Keratinocyte (primary cell): ENCODE measurements around the gene TMC1. TPM values are rescaled to one million over a fixed set of nuclear protein-coding genes. Genes with fewer than 3 reads are reported as not detected.

Source experiments
- DNase-seq: peaks from one replicate; pipeline ENCODE4 v3.0.0-alpha.2; 2011; ENCODE audit warnings: low read depth, missing footprints, low spot score
- FAIRE-seq: peaks from 2 replicates; lab custom pipeline; 2011; peaks lifted over from hg19 to GRCh38; lab: Jason Lieb, UNC
- H2AFZ ChIP-seq: 2 replicates; pipeline ENCODE4 v1.6.0; 2012; ENCODE audit warnings: low read length, control low read depth, inconsistent platforms; ENCODE audit not compliant: control insufficient read depth
- H3K27ac ChIP-seq: 2 replicates; pipeline ENCODE4 v1.5.1; 2011; ENCODE audit warnings: low read length; ENCODE audit not compliant: control insufficient read depth, insufficient read depth
- H3K27me3 ChIP-seq: 3 replicates; pipeline ENCODE4 v1.6.0; 2011; ENCODE audit warnings: low read length; ENCODE audit not compliant: control insufficient read depth, insufficient read depth; ENCODE audit errors: extremely low read depth
- H3K36me3 ChIP-seq, 2 experiments: 2 replicates in 1 of 2; 3 replicates in 1 of 2; pipeline ENCODE4 v1.5.1; 2011; ENCODE audit warnings: low read length in 2 of 2, mild to moderate bottlenecking in 1 of 2; ENCODE audit not compliant: control insufficient read depth in 2 of 2, insufficient read depth in 2 of 2; ENCODE audit errors: extremely low read depth in 1 of 2
- H3K4me1 ChIP-seq: 3 replicates; pipeline ENCODE4 v1.5.1; 2011; ENCODE audit warnings: low read length; ENCODE audit not compliant: control insufficient read depth, insufficient read depth; ENCODE audit errors: extremely low read depth
- H3K4me2 ChIP-seq: 3 replicates; pipeline ENCODE4 v1.6.0; 2011; ENCODE audit warnings: low read depth, low read length; ENCODE audit not compliant: control insufficient read depth, insufficient read depth; ENCODE audit errors: extremely low read depth
- H3K4me3 ChIP-seq, 3 experiments: fragments of 200-600 bp in 1 of 3; sonication (generic) in 1 of 3; 2 replicates in 2 of 3; 3 replicates in 1 of 3; pipeline ENCODE4 v1.5.1; 2011 to 2016; ENCODE audit warnings: low read length in 3 of 3, mild to moderate bottlenecking in 3 of 3, control low read depth in 2 of 3, inconsistent platforms in 1 of 3, low read depth in 1 of 3, mixed read lengths in 1 of 3, mixed run types in 1 of 3, moderate library complexity in 1 of 3; ENCODE audit not compliant: control insufficient read depth in 2 of 3, insufficient read depth in 2 of 3; ENCODE audit errors: extremely low read depth in 1 of 3
- H3K79me2 ChIP-seq: 2 replicates; pipeline ENCODE4 v1.6.0; 2012; ENCODE audit warnings: low read length; ENCODE audit not compliant: control insufficient read depth, insufficient read depth
- H3K9ac ChIP-seq: 3 replicates; pipeline ENCODE4 v1.6.0; 2011; ENCODE audit warnings: low read length; ENCODE audit not compliant: control insufficient read depth, insufficient read depth; ENCODE audit errors: extremely low read depth
- H3K9me1 ChIP-seq: 3 replicates; pipeline ENCODE4 v1.6.0; 2011; ENCODE audit warnings: low read length; ENCODE audit not compliant: control insufficient read depth, insufficient read depth; ENCODE audit errors: extremely low read depth
- H3K9me3 ChIP-seq: 2 replicates; pipeline ENCODE4 v1.5.1; 2012; ENCODE audit warnings: low read depth, low read length; ENCODE audit not compliant: control insufficient read depth
- H4K20me1 ChIP-seq: 3 replicates; pipeline ENCODE4 v1.6.0; 2011; ENCODE audit warnings: low read length; ENCODE audit not compliant: control insufficient read depth, insufficient read depth; ENCODE audit errors: extremely low read depth
- EZH2 ChIP-seq: IDR thresholded peaks from one replicate; pipeline ENCODE4 v1.6.1; 2012; ENCODE audit warnings: inconsistent platforms, mild to moderate bottlenecking, low read length, moderate library complexity
- dilution Hi-C: fragments of 300-500 bp; cut with MboI; formaldehyde crosslinking; loops from one replicate; pipeline ENCODE4 v1.7.0; 2020; ENCODE audit warnings: low sequenced_read_pairs; ENCODE audit not compliant: extremely low pct_ligation_motif_present
- polyA plus RNA-seq, 5 experiments: library from polyadenylated mRNA; depleted of rRNA in 3 of 5; stranded (reverse) in 3 of 5; stranded (forward) in 1 of 5; unstranded in 1 of 5; fragments of >200 nt; gene quantifications; 1 replicate in 1 of 5; 2 replicates in 3 of 5; 3 replicates in 1 of 5; pipeline versions ENCODE4 v1.2.1 to v1.2.3, GENCODE V29; 2011 to 2012; ENCODE audit warnings: missing spikeins in 2 of 5, low read depth in 1 of 5, low replicate concordance in 1 of 5
- TF ChIP-seq, protein P1 (sequence below), 3 experiments: IDR thresholded peaks in 1 of 3; conservative IDR thresholded peaks in 1 of 3; optimal IDR thresholded peaks in 1 of 3; 2 replicates in 2 of 3; 3 replicates in 1 of 3; pipeline versions ENCODE3 to v1.5.1; 2011; ENCODE audit warnings: low read length in 3 of 3, mild to moderate bottlenecking in 3 of 3, moderate library complexity in 2 of 3, control low read depth in 1 of 3, inconsistent platforms in 1 of 3; ENCODE audit not compliant: insufficient read depth in 2 of 3; ENCODE audit errors: extremely low read depth in 1 of 3

The TMC1 gene
- polyA plus RNA-seq, 1 donor (not counting 4 experiments of a cell fraction or from before 2014, with no cell fraction given) = 0.05 TPM

DNA sequence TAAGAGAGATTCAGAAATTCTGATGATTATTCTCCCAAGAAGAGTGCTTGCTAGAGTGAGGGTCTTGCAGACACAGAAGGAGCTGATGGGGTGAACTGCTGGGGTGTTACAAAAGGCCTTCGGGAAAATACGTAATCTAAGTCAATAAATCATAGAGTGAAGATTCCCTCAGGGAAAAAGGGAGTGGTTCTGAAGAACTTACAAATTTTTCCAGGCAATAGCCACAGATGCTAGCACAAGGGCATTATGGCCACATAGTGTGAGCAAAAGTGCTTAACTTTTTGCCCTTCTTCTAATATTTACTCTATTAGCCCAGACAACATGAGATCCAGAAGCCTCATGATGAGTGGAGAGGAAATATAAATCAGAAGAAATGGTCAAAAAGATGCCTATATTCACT lies 137.3 kb downstream of the TMC1 start:
- Histone ChIP-seq H3K36me3 (no peaks in the 10 kb centered on the region), H3K4me2 (no peak overlapping the region), H3K9me1 (no peaks in the 10 kb centered on the region), H4K20me1 (no peaks in the 10 kb centered on the region), H3K4me1 (peaks cover 10% of the 10 kb centered on the region), H3K9me3 (no peaks in the 10 kb centered on the region), H3K4me3 (no peak overlapping the region), H3K9ac (no peak overlapping the region), H3K27ac (no peak overlapping the region), H2AFZ (no peak overlapping the region), H3K27me3 (no peaks in the 10 kb centered on the region), H3K79me2 (no peaks in the 10 kb centered on the region)
- dilution Hi-C loops = no loop called here
- TF ChIP-seq, protein P1, sequence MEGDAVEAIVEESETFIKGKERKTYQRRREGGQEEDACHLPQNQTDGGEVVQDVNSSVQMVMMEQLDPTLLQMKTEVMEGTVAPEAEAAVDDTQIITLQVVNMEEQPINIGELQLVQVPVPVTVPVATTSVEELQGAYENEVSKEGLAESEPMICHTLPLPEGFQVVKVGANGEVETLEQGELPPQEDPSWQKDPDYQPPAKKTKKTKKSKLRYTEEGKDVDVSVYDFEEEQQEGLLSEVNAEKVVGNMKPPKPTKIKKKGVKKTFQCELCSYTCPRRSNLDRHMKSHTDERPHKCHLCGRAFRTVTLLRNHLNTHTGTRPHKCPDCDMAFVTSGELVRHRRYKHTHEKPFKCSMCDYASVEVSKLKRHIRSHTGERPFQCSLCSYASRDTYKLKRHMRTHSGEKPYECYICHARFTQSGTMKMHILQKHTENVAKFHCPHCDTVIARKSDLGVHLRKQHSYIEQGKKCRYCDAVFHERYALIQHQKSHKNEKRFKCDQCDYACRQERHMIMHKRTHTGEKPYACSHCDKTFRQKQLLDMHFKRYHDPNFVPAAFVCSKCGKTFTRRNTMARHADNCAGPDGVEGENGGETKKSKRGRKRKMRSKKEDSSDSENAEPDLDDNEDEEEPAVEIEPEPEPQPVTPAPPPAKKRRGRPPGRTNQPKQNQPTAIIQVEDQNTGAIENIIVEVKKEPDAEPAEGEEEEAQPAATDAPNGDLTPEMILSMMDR (optimal IDR thresholded peaks at IDR 0.05 in 1 of 3, IDR thresholded peaks at IDR 0.05 in 1 of 3, conservative IDR thresholded peaks at IDR 0.05 in 1 of 3; ENCODE audit: extremely low read depth in 1 of 3, insufficient read depth in 2 of 3, low read length in 3 of 3) = no peak
- no peak for TF ChIP-seq EZH2
- FAIRE-seq = no peak
- no peak for DNase-seq

DNA sequence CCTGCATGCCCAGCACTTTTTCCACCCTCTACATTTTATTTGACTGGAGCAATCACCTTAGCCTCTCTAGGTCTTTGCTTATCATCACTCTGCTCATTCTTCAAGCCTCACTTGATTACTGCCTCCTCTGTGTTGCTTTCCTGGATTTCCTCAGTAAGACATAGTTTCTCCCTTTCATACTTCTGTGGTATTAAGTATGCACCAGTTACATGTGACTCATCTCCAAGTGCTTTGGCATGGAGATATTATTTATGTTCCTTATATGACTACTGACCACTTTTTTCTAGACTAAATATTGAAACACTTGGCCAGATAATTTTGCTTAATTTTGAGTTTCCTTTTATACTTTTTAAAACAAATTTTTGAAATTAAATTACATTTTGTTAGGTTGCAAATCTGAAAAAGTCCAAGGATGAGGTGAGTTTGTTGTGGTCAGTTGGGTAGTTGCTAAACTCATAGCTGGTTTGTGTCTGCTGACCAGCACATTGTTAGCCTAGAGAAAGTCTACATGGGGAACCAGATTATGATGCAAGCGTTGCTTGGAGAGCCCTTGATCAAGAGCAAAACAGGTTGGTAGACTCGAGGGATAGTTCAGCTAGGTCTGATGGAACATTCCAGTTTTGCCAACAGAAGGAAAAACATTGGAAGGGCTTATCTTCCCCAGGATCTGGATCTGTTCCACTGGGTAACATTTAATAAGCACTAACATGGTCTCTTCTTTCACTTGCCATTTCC lies 140.2 kb downstream of the TMC1 start:
- Histone ChIP-seq H2AFZ (no peak overlapping the region), H3K4me1 (peaks cover 22% of the 10 kb centered on the region), H3K27me3 (no peaks in the 10 kb centered on the region), H3K4me3 (no peak overlapping the region), H4K20me1 (no peaks in the 10 kb centered on the region), H3K9ac (no peak overlapping the region), H3K27ac (no peak overlapping the region), H3K4me2 (no peak overlapping the region), H3K9me3 (no peaks in the 10 kb centered on the region), H3K9me1 (no peaks in the 10 kb centered on the region), H3K36me3 (no peaks in the 10 kb centered on the region), H3K79me2 (no peaks in the 10 kb centered on the region)
- DNase-seq (no peak), FAIRE-seq (peak; percentile 91)
- dilution Hi-C loops = no loop called here
- TF ChIP-seq EZH2 = no peak
- TF ChIP-seq, protein P1 (optimal IDR thresholded peaks at IDR 0.05 in 1 of 3, IDR thresholded peaks at IDR 0.05 in 1 of 3, conservative IDR thresholded peaks at IDR 0.05 in 1 of 3; ENCODE audit: extremely low read depth in 1 of 3, insufficient read depth in 2 of 3, low read length in 3 of 3) = no peak
